ENCODE data around the gene SP6.

Gene SP6

DNA sequence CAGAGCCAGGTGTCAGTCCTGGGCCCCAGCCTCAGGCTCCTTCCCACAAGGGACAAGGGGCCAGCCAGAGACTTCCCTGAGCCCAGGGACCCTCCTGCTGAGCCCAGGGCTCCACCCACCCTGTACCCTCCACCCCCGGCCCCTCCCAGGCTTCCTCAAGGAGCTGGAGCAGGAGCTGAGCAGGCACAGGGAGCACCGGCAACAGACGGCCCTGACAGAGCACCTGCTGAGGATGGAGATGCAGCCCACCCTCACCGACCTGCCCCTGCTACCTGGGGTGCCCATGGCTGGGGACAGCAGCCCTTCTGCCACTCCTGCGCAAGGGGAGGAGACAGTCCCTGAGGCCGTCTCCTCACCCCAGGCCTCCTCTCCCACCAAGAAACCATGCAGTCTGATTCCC is 14.4 kb downstream of the SP6 start:
- no peak for DNase-seq (ENCODE audit: low read depth)

DNA sequence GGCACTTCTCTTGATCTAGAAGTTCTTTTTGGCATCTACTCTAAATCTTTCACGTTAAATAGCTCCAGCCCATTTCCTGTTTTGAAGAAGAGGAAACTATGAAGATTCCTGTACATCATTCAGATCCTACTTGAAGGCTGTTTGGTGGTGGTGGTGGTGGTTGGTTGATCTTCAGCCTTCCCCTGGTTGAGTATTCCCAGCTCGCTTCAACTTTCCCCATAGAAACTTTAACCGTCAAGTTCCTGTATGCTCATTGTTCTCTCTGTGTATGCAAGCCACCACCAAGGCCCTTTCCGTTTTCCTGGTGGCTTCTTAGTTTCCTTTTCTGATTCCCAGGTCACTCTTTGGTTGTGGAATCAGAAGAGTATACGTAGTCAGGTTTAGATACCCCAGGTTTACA is 16.2 kb downstream of the SP6 start:
- DNase-seq (ENCODE audit: low read depth), result no peak

DNA sequence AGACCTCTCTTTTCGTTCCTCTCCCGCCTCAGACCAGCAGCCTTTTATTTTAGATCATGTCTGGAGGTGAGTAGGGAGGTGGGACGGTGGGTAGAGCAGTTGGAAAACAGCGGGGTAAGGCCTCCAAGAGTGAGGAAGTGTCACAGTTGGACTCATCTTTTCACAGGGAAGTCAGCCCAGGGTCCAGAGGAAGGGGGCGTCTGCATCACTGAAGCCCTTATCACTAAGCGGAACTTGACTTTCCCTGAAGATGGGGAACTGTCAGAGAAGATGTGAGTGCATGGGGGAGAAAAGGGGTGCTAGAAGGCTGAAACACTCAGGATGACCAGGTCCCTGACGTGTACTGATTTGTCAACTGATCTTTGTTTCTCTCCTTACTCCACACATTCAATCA is 19.0 kb downstream of the SP6 start:
- no peak for DNase-seq (ENCODE audit: low read depth)

DNA sequence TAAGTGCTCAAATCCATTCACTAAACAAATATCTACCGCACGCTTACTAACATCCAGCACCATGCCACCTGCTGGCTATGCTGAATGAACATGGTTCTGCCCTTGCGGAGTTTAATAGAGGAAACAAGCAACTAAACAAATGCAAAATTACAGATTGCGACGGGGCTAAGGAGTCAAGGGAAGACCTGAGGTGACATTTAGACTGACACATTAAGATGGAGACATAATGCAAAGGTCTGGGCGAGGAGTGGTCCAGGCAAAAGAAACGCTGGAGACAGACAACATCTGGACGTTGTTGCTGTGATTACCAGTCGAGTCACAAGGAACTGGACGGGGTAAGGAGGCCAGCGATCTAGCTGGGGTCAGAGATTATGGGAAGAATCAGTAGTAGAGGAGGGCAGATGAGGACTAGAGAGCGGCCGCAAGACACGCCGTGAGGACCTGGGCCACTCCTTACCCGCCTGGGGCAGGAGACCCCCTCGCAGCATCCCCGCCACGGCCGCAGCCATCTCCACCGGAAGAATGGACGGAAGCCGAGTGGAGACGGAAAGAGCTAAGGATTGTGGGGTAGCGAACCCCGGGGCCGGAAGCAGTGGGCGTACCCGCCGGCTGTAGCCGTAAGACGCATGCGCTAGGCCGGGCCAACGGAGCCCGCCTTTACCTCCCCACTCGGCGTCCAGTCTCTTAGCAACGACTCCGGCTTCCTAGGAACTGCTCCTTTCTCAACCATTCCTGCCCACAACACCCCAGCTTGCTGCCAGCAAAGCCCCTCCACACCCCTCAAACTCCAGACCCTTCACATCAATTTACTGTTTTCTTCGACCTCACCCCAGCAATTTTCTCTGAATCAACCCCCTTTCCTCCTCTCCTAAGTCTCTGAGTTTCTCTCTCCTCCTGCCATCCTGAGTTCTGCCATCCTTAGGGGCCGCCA is 19.7 kb downstream of the SP6 start, which contains the start of the genes LRRC46 and MRPL10:
LRRC46 (plus strand) TSS at position 668 of the 931 bp plus-strand sequence. CDS start 320 bp downstream, outside the sequence.
MRPL10 (minus strand) TSS at position 539 of the 931 bp plus-strand sequence; CDS start at position 509, 30 bp downstream.
- peak; percentile 83 for DNase-seq (ENCODE audit: low read depth)

GRCh38 chr17:47830396-47831002 is 20.5 kb downstream of the SP6 start:
- no peak for DNase-seq (ENCODE audit: low read depth)

- no peak for DNase-seq (ENCODE audit: low read depth)
These were observed 21.1 kb downstream of the SP6 start for GRCh38 chr17:47829870-47830269.

GRCh38 chr17:47823519-47823918 is 27.4 kb downstream of the SP6 start:
- DNase-seq (ENCODE audit: low read depth), result no peak

DNA sequence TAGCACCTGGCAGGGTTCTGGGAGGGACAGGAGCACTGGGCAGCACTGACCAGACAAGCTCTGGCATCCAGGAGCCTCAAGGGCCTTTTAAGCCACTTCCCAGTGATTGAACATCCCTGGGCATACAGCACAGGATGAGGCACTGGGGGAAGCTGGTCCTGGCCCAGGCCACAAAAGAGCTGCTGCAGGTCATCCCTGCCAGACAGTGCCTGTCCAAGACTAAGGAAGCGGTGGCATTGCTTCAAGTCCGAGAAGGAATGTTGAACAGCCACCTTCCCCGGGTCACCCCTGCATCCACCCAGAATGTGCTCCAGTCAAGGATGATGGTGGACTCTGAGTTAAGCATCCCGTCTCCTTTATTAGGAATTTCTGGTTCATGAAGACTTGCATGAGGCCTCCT is 28.2 kb downstream of the SP6 start:
- DNase-seq (ENCODE audit: low read depth), result no peak

- DNase-seq (ENCODE audit: low read depth), result peak; percentile 40
These were observed 29.3 kb downstream of the SP6 start, which contains the start of gene OSBPL7 for GRCh38 chr17:47821424-47822391. Gene OSBPL7 (minus strand): TSS chr17:47821794. CDS start chr17:47820278, 1,516 bp downstream.

DNA sequence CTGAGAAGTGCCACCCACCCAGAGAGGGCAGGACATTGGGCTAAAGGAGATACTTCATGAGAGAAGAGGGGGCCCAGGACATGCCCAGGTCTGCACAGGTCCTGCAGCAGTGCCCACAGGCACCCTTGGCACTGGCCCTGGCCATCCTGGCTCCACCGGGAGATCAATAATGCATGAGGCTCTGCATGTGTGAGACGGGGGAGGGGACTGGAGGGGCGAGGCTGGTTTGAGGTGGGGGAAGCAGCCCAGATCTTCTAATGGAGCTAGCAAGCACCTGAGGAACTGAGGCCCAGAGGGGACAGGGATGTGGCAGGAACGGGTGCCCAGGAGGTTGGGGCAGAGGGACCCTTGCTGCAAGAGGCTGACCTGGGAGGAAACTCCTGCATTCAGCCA is 29.9 kb downstream of the SP6 start:
- no peak for DNase-seq (ENCODE audit: low read depth)

DNA sequence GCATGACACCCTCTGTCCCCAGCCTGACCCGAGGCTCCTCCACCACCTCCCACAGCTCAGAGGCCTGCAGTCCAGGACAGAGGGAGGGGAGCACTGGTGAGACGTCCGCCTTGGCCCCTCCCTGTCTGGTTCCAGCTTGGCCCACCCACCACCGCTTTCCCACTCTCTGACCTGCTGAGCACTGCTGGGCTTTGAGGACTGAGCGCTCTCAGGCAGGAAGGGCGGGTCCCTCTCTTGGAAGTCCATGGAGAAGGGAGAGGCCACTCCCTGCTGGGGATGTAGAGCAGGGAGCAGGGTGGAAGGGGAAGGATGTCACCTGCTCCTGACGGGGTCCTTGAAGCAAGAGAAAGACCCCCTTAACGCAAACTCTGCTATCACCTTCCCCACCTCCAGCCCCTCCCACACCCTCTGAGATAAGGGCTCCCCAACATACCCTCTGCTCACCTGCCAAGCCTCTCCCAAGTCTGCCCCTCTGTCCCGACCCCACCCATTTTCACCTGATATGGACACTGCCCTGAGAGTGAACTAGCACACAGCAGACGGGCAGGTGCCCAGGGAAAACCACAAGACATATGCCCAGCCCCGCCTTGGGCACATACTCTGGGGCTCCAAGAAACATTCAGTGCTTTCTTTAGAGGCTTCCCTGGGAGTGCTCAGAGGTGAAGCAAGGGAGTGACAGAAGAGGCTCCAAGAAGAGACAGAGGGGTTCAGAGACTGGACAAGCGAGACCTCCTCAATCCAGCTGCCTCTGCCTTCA is 30.8 kb downstream of the SP6 start:
- DNase-seq (ENCODE audit: low read depth), result no peak

DNA sequence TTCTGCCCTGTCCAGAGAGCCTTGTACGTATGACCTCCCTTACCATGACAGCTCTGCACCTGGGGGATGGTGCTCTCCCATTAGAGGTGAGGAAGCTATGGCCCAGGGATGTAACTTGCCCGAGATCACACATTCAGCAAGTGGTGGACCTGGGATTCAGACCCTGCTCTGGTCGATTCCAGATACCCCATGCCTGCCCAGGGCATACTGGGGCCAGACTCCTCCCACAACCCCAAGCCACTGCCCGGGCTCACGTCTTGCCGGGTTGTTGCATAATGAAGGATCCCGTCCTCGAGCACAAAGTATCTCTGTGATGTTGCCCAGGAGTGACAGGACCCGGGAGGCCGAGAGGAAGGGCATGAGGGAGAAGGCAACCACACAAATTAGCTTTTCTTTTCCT is 31.5 kb downstream of the SP6 start:
- DNase-seq (ENCODE audit: low read depth), result no peak

DNA sequence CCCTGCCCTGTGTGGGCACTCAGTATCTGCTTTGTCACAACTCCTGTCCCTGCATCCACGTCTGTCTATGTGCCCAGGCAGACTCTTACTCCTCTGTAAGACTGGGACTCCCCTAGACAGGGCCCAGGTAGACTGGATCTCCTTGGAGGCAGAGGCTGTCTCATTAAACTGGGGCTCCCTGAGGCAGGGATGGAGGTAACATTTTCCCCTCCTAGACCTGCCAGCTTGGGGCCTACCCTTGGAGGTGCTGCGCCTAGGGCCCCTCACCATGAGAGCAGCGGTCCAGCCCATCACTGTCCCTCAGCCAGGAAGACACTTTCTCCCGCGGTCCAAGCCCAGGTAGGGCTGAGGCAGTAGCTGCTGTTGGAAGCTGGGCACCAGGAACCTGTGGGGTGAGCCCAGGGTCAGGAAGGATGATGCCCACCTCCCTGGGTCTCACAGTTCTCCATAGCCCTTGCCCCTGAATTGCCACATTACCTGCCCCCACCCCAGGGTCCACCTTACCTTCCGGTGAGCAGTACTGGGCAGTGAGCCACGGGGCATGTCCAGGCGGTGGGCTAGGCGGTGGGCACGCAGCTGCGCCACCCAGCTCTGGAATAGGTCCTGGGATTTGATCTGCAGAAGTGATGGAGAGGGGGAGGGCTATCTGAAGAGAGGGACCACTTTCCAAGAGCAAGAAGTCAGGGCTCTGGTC is 32.8 kb downstream of the SP6 start:
- DNase-seq (ENCODE audit: low read depth), result no peak

DNA sequence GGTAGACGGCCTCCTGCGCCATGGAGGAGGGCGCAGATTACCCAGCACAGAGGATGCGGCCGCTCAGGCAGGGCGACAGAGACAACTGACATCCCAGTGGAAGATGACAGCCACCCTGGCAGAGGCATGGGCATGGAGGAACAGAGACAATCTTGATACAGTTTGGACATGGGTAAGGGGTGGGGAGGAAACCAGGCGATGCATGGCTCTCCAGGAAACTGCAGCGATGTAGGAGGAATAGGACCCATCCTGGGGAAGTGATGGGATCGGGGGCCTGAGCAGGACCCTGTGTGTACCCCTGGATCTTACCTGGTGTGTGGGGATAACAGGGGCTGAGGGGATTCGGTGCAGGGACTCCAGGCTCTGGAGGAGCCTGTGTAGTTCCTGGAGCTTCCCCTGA is 34.0 kb downstream of the SP6 start:
- no peak for DNase-seq (ENCODE audit: low read depth)

DNA sequence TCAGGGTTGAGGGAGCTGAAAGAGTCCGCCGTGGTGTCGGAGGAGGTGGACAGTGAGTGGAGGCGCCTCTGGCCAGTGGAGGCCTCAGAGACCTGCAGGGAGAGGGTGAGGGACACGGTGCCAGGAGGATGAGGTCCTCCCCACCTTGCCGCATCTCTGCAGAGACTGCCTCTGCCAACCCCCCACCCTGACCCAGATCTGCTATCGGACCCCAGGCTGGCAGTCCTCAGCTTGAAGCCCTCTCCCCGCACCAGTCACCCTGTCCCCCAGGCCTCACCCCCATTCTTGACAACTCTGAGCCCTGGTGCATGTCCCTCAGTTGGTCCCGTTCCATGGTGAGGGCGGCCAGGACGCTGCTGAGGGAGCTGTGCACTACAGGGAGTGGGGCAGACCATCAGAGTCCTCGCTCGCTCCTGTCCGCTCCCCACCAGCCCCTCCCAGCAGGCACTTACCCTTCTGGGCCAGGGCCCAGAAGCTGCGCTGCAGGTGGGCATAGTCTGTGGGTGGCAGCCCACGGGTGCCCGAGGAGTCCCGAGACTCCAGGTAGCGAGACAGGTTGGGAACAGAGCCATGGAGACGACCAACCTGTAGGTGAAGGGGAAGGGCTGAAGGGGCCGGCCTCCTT is 34.7 kb downstream of the SP6 start:
- no peak for DNase-seq (ENCODE audit: low read depth)

- no peak for DNase-seq (ENCODE audit: low read depth)
These were observed 35.7 kb downstream of the SP6 start for GRCh38 chr17:47815106-47815918.

- no peak for DNase-seq (ENCODE audit: low read depth)
These were observed 37.4 kb downstream of the SP6 start for GRCh38 chr17:47813512-47814031.

GRCh38 chr17:47813077-47813476 is 37.9 kb downstream of the SP6 start:
- DNase-seq (ENCODE audit: low read depth), result no peak
